Tongue (tissue), 2 donors: ENCODE results near the gene E2F4. TPM values are rescaled to one million over a fixed set of nuclear protein-coding genes. Genes with fewer than 3 reads are reported as not detected.

Source experiments
- DNase-seq: peaks from one replicate; pipeline ENCODE4 v3.0.0-alpha.2; 2015
- total RNA-seq: library from RNA; depleted of rRNA; stranded (reverse); fragments of >200 nt; gene quantifications from one replicate; pipeline ENCODE4 v1.2.3, GENCODE V29; 2014

Gene E2F4
- total RNA-seq, 1 donor from 2014 or later: 38.9 TPM

DNA sequence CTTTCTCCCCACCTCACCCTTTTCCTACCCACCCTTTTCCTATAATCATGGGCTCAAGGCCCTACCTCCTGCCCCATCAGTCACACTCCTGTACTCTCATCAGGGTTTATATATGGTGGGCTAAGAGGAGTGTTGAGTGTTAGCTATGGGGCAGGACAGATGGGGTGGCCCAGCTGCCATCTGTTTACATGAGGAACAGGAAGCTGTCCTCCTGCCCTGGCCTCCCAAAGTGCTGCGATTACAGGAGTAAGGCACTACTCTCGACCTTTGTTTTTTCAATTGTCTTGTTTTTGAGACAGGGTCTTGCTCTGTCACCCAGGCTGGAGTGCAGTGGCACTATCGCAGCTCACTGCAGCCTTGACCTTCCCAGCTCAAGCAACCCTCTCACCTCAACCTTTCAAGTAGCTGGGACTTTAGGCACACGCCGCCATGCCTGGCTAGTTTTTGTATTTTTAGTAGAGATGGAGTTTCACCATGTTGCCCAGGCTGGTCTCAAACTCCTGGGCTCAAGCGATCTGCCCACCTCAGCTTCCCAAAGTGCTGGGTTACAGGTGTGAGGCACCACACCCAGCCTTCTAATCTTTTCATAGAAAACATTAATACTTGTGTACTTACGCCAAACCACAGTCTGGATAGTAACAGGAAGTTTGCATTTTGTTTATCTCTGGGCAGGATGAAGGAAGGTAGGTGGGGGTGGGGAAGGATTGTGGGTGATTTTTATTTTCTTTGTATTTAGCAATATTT lies 33.9 kb upstream of the E2F4 start:
- no peak for DNase-seq

DNA sequence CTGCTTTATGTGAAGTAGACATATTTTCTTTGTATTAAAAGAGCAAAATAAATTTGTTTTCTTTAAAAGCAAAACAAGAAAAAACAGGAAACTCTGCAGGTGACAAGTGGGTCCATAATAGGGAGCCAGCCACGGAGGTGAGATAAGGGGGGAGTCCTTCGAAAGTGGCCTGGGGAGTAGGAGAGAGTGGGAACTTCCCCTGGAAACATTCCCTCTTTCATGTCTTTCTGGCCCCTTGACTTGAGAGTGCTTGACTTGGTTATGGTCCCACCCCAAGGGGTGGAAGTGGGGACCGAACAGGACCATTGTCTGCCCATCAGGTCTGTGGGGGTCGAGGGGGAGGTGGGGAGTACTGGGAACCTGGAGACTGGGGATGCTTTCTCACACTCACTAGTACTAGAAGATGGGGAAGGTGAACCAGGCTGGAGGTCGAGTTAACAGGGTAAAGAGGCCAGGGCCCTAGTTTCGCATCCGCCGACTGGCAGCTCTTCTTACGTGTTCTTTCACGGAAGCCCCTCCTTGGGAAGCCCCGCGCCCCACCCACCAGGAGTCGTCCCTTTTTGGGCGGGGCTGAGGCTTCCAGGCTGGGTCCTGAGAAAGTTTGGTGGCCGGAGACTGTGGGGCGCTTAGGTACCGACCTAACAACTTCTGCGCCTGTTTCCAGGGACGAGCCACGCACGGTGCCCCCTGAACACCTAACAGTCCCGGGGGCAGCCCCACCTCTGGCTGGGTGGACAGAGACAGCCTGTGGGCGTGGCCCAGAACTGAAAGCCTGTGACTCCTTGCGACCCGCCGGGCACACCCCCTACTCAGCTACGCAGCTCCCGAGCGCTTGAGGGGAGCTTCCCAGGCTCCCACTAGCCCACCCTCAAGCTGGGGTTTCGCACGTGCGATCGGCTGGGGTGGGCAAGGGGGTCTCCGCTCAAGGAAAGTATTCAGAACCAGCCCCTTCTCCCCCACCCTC lies 33.0 kb upstream of the E2F4 start:
- DNase-seq: no peak

DNA sequence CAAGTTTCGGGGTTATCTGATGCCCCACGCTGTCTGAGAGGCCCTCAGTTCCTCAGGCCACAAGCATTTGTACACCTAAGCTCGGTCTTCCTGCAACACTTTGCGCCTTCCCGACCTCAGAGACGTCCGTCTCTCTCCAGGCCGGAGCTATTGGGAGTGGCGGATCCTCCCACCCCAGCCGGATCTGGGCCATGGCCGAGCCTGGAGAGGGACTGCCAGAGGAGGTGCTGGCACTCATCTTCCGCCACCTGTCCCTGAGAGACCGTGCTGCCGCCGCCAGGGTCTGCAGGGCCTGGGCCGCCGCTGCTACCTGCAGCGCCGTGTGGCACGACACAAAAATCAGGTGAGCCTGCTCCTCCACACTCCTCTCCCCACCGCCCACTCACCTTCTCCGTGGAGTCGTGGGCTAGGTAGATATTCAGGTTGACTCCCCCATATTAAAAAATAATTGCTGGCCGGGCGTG lies 30.3 kb upstream of the E2F4 start:
- no peak for DNase-seq

DNA sequence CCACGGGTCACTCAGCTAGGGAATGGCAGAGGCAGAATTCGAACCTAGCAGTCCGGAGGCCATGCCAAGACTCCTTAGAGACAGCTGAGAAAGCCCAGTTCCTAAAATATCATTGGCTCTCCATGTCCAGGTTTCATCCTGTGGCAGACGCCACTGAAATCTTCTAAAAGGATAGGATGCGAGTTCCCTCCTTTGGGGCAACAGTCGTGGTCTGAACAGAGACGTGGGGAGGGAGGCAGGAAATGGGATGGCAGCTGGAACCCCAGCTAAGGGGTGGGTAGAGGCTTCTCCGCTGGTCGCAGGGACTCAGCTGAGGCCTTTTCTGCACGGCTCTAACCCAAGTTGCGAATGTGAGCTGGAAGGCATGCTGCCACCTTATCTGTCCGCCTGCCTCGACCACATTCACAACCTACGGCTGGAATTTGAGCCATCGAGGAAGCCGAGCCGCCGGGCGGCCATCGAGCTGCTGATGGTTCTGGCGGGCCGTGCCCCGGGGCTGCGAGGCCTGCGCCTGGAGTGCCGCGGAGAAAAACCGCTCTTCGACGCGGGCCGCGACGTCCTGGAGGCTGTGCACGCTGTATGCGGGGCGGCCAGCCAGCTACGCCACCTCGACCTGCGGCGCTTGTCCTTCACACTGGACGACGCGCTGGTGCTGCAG lies 29.3 kb upstream of the E2F4 start:
- DNase-seq: no peak

DNA sequence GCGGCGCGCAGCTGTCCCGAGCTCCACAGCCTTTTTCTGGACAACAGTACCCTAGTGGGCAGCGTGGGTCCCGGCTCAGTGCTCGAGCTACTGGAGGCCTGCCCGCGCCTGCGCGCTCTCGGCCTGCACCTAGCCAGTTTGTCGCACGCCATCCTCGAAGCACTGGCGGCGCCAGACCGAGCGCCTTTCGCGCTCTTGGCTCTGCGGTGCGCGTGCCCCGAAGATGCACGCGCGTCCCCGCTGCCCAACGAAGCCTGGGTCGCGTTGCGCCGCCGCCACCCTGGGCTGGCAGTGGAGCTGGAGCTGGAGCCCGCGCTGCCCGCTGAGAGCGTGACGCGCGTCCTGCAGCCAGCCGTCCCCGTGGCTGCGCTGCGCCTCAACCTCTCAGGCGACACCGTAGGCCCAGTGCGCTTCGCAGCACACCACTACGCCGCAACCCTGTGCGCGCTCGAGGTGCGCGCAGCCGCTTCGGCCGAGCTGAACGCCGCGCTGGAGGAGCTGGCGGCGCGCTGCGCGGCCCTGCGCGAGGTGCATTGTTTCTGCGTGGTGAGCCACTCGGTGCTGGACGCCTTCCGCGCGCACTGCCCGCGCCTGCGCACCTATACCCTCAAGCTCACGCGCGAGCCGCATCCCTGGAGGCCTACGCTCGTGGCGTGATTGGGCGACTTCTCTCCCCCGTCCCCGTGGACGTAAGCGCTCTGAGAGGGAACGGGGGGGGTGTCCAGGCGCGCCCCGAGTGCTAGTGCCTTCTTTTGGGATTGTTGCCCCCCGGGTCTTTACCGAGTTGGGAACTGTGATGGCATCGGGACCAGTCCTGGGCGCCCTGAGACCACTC lies 28.6 kb upstream of the E2F4 start:
- no peak for DNase-seq

DNA sequence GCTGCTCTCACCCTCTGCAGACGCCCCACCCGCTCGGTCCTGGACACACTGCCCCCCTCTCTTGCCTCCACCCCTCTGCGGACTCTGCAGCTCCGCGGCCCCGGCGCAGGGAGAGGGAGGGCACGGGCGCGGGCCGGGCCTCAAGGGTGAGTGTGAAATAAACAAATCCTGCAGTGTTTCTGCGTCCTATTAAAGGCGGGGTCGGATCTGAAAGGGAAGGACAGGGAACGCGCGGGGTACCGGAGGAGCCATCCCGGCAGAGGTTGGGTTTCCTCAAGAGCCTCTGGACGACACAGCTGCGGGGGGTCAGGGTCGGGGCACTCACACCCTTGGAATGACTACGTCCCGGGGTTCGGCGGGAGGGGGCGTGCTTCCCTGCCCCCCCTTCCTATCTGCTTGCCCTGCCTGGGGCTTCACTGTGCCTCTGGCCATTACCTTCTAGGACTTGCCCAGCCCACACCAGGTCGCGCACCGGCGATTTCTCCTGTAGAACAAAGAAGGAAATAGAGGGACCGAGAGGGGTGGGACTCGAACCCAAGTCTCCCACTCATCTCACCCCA lies 27.9 kb upstream of the E2F4 start:
- DNase-seq: no peak

DNA sequence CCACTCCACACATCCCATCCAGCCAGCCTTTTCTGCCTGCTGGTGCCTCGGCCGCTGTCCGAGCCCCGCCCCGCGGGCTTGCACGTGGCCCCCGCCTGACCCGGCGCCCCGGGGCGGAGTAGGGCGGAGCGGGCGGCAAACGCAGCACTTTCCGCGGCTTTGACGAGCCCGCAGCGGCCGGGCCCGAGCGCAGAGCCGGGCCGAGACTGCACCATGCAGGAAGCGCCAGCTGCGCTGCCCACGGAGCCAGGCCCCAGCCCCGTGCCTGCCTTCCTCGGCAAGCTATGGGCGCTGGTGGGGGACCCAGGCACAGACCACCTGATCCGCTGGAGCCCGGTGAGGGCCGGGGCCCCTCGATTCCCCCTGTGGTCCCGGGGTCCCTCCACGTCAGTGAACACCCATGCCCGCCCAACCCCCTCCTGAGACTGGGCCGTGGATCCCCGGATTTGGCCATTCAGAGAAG lies 27.3 kb upstream of the E2F4 start, which contains the start of gene HSF4:
TSS of gene HSF4 (plus strand) at position 147 of the 463 bp plus-strand sequence. CDS start at position 214, 67 bp downstream.
- DNase-seq: no peak

DNA sequence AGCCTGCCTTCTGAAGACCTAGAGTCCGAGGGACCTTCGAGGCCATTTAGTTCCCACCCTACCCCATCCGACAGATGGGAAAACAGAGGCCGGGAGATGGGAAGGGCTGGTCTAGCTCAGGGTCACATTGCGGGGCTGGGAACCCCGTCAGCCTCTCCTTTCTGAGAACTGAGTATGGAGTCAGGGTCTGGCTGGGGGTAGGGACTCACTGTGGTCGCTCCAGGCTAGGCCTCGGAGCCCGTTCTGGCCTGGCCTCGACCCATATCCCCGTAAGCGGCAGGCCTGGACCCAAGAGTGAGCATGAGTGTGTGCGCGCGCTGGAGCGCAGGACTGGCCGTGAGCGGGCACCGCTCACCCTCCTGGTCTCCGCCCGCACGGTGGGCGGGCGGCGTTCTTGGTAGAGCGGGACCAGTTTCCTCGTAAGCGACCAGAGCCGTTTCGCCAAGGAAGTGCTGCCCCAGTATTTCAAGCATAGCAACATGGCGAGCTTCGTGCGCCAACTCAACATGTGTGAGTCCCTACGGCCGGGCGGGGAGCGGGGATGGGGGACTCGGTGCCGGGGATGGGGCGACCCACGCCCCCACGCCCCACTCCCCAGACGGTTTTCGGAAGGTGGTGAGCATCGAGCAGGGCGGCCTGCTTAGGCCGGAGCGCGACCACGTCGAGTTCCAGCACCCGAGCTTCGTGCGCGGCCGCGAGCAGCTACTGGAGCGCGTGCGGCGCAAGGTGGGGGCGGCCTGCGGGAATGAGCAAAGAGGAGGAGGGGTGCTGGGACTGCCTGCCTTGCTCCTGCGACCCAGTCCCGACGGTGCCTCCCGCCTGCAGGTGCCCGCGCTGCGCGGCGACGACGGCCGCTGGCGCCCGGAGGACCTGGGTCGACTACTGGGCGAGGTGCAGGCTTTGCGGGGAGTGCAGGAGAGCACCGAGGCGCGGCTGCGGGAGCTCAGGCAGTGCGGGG lies 26.6 kb upstream of the E2F4 start:
- DNase-seq: no peak

DNA sequence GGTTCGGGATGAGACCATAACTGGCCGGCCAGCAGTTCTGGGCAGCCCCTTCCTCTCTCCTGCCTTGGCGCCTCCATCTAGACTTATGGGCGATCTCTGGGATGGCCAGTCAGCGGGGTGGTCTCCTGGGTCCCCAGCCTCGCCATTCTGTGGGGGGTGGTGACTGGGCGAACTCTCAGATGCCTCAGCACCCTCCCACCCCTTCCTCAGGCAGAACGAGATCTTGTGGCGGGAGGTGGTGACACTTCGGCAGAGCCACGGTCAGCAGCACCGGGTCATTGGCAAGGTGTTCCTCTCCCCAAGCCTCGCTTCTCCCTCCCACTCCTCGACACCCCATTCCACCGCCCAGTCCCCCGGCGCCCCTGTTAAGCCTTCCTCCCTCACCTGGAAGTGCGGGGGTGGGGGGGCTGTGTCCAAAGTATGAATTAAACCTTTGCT lies 25.8 kb upstream of the E2F4 start:
- no peak for DNase-seq

DNA sequence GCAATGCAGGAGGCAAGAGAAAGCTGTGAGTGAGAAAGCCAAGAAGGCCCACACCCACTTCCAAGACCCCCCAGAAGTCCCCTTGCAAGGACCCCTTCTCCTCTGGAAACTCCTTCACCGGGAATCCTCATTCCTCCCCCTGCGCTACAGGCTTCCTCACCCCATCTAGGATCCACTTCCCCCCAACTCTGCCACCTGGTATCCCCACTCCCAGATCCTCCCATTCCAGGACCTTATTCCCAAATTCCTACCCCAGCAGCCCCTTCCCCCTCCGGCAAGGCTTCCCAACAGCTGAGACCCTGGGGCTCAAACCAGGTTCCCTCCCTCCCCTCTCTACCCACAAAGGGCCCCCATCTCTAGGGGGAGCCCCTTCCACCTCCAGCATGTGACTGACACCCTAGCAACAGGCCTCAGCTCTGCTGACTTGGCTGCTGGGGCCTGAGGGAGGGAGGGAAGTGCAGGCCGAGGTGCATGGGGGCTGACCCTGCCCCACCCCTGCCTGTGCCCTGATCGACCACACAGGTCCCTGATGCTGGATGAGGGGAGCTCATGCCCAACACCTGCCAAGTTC lies 25.3 kb upstream of the E2F4 start:
- DNase-seq: no peak

DNA sequence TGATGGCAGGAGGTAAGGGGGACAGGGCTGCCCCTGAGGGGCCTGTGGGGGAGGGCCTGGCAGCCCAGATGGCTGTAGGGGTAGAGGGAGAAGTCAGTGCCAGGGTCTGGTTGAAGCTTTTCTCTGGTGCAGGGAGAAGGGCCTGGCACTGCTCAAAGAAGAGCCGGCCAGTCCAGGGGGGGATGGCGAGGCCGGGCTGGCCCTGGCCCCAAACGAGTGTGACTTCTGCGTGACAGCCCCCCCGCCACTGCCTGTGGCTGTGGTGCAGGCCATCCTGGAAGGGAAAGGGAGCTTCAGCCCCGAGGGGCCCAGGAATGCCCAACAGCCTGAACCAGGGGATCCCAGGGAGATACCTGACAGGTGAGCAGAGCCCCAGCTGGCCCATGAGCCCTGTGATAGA lies 24.4 kb upstream of the E2F4 start:
- no peak for DNase-seq

DNA sequence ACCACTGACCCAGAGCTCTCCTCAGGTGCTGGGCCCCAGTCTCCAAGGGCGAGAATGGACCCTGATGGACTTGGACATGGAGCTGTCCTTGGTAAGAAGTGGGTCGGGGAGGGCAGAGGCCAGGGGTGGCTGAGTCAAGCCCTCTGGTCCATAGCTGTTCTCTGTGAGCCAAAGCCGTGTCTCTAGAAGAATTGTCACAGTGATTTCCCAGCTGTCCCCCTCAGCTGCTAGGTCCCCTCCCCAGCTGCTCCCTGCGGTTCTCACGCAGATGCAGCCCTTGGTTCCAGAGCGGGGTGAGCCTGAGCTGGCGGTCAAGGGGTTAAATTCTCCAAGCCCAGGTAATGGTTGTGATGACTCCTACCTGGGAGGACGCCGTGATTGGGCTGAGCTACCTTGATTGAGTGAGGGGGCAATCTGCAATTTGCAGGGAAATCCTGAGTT lies 22.9 kb upstream of the E2F4 start:
- no peak for DNase-seq

DNA sequence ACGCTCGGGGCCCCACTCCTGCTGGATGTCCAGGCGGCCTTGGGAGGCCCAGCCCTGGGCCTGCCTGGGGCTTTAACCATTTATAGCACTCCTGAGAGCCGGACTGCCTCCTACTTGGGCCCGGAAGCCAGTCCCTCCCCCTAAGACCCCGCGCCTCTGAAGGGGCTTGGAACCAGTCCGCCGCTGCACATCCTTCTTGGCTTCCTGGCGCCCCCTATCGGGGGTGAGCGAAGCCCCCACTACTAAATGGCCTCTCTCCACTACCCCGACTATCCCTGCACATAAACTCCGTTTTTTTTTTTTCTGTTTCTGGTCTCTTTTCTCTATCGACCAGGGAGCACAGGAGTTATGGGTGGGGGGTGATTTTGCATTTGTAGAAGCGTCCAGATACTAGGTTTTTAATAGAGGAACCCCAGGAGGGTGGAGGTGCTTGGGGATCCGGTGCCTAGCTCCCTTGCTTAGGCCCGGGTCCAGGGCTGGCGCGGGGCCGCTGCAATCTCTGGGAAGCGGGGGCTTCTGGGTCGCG lies 22.2 kb upstream of the E2F4 start:
- peak; percentile 59 for DNase-seq

DNA sequence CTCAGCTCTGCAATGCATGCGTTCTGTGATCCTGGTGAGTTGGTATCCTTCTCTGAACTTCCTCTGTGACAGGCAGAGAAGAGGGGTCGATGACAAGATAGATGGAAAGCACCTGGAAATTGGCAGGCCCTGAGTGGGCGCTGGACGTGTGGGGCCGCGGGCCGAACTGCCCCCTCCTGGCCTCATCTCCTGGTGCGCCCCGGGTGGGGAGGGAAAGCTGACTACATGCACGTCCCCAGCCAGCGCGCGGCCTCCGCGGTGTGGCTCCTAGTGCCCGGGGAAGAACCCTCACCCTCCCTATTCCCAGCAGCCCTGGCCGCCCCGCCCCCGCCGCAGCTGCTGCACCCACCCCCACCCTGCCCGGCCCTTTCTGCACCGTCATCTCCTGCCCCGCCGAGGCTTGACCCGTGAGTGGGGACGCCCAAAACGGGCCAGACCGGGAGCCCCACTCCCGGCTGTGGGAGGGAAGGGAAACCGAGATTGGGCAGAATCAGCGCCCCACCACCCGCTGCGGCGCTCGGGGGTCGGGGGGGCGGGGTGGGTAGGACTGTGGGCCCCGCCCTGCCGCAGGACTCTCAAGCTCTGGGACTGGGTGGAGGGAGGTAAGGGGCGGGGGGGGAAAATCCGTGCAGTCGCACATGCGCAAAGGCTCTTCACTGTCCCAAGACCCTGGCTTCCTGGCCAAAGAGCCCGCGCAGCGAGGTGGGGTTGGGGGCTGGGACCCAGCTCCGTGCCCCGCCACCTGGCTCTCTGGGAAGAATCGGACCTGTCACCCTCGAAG lies 21.6 kb upstream of the E2F4 start, which contains the start of gene NOL3:
TSS of gene NOL3 (plus strand) at position 371 of the 781 bp plus-strand sequence.
- peak; percentile 84 for DNase-seq

DNA sequence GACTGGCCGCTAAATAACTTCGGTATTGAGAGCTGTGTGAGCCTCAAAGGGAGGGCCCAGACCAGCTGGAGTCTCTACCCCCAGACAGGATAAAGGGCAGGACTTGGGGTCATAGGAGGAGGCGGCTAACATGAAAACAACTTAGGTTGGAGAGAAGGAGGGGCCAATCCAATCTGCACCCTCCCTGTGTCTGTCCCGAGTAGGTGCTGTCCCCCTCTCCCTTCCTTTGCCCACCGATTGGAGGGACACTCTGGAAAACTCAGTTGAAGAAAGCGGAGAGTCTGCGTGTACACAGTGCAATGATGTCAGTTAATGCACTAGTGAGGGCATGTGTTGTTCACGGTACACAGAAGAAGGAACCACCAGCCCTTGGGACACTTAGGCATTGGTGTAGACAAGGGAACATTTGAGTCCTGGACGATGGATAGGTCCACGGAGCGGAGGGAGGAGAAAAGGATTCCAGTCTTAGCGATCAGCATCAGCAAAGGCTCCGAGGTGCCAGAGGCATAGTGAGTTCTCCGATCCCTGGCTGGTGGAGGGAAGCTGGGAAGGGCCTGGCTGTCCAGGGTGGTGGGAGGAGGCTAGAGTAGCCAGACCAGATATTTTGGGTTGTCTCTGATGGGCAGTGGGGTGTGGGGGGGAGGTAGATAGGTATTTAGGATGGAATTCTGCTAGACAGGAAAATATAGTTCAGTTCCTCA lies 20.9 kb upstream of the E2F4 start:
- no peak for DNase-seq

DNA sequence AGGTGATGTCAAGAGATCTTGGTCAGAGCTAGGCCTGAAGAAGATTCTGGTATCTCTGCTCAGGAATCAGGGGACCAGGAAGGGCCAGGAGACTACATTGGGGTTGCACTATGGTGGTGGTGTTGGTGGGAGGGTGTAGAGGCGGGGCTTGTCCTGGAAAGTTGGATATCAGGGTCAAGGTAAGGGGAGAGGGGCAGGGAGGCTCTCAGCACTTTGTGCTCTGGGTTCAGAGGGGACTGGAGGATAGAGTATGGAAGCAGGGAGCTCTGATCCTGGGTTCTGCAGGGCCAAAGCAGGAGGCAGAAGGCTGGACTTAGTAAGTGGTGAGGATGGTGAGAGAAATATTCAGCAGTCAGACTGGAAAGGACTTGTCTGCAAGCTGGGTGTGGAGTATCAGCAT lies 18.6 kb upstream of the E2F4 start:
- no peak for DNase-seq
